CD4-positive, alpha-beta T cell treated with Interleukin-4 for 1 hour (primary cell): Measurements from ENCODE around the gene TRMT2A.
A peak's percentile ranks its signal among the peaks of the same experiment; 100 is the strongest.

Experiments used
- DNase-seq, 2 donors: peaks; one replicate each; pipeline ENCODE4 v3.0.0-alpha.2; 2020 to 2022

Gene TRMT2A

DNA sequence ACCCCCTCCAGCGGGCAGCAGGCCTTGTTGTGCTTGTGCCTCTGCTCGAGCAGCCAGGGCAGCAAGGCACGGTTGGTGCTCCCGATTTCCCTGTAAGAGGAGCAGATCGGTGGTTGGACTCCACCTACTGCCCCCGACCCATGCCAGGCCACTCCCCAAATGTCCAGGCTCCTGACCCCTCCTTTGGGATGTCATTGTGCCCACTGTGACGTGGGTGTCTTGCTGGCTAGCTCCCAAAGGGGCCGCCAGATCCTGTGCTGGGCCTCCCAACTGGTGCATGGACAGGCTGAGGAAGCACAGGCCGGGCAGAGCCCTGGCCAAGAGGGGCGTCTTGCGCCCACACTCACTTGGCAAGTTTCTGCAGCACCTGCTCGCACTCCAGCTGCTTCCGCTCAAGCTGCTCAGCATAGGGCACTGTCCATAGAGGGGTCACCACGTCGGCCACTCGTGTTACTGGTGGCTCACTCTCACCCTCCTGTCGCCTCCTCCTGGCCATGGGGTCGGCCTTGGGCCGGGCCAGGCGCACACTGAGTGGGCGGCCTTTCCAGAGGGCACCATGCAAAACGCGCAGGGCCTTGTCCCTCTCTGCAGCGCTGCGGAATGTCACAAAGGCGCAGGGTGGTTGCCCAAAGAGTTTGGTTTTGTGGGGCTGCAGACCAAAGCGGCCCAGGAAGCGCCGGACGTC is 1.2 kb downstream of the TRMT2A start, which contains the start of gene RANBP1:
Gene RANBP1, plus strand, starts transcription at position 414 of the 685 bp plus-strand sequence. Its CDS starts 81 bp downstream, at position 495.
- no peak for DNase-seq

- no peak for DNase-seq
Observed at GRCh38 chr22:20114506-20115475, 2.2 kb downstream of the TRMT2A start.

DNA sequence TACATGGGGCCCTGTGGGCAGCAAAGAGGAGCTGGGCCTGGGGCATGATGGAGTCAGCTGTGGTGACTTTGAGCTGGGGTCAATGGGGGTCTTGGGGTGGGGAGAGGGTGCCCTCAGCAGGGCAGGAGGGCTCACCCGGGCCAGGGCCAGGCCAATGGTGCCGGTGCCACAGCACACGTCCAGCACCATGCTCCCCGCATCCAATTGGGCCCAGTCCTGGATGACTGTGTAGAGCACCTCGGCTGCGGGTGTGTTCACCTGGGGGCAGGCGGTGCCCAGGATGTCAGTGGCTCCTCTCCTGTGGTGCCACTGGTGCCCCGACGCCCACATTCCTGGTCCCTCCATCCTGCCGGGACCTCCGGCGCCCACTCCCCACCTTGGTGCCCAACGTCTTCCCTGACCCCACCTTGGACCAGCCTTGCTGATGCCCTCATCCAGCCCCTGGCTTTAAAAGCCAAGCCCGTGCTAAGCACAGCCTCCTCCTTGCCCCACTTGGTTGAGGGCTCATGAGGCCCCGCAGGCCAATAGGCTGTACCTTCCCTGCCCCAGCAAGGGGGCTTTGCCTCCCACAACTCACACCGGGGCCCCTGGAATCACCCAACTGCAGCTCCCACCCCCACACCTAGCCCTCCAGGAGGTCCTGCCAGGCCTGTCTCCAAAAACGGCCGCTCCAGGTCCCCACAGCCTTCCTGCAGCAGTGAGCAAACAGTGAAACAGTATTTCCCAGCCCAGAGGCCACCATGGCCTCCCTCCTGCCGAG is 3.3 kb downstream of the TRMT2A start:
- DNase-seq: no peak

DNA sequence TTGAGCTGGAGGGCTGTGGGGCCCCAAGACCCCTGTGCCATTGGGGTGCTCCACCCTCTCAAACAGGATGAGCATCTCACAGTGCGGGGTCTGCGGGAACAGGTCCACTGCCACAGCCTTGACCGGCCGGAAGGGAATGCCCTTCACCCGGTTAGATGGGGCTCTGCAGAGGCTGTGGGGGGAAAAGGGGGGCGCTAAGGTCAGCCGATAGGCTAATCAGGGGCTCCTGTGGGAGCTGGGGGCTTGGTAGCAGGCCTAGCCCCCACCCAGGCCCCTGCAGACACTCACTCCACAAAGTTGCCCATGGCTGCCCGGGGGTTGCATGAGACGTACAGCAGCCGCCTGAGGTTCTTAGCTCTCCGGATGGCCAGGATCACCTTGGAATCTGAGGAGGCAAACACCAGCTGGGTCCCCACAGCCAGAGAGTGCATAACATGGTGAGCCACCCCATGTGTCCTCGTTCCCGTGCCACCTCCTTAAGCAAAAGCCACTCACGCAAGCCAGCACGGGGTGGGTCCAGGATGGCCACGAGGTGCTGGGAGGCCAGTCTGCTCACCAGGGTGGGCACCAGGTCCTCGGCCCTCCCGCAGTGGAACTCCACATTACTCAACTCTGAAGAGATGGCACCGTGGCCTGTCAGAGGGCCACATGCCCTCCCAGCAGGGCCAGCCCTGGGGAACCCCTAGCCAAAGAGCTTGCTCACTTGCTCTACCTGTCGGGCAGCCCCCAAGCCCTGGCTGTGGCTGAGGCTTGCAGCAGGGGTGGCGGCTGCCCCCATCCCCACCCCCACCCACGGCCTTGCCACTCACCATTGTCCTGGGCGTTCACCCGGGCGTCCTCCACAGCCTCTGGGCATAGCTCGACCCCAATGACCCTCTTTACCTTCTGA is 4.2 kb downstream of the TRMT2A start:
- DNase-seq: no peak

- DNase-seq: no peak
Observed at GRCh38 chr22:20111689-20112622, 5.1 kb downstream of the TRMT2A start.

DNA sequence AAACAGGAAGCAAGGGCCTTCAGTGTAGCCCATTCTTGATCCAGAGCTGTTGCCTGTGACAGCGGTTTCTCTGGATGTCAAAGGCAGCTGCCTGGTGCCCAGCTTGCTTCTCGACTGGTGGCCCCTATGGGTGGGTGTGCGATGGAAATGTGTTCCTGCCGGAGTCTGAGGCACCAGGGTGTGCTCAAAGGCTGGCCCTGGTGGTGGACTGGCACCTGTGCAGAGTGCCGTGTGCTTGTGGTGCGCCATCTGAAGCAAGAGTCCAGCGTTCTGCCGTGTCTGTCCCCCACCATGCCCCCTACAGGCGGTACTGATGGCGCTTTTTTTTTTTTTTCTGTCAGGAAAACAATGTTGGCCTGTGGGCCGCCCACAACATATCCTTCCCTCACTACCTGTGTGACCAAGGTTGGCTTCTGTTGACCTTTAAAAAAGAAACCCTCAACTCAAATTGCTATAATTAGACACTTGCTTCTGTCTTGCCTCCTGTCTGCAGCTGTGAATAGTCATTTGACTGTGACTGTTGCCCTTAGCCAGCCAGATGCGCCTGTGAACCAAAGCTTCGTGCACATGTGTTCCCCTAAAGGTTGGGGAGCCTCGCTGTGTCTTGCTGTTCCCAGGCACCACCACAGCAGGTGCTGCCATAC is 5.9 kb downstream of the TRMT2A start:
- DNase-seq: peak; percentile 22 to 39

DNA sequence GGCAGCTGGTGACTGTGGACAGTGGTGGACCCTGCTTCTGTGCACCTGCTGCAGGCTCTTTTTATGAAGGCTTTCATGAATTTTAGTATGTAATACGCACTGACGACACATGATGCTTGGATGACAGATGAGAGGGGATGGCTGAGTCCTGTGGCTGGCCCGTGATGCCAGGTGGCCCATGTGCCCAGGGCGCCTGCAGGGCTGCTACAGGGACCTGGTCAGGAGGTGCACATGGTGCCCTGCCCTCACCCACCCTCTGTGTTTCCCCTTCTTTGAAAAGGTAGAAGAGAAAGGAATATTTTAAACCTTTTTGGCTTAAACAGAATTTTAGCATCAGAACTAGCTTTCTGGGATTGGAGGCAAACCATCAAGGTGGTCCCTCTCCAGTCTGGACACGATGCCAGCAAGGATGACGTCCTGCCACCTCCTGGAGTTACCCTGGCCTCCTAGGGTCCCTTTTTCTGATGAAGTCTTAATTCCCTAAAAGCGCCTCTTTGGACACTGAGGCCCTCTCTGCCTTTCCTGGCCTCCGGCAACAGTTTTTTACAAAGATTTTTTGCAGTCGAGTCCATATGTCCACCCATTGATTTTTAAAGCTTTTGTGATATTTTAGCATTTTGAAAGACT is 6.6 kb downstream of the TRMT2A start:
- no peak for DNase-seq

GRCh38 chr22:20109411-20110358 is 7.3 kb downstream of the TRMT2A start:
- DNase-seq: no peak

GRCh38 chr22:20108757-20109230 is 8.2 kb downstream of the TRMT2A start:
- no peak for DNase-seq

GRCh38 chr22:20107951-20108756 is 8.9 kb downstream of the TRMT2A start:
- DNase-seq: no peak

DNA sequence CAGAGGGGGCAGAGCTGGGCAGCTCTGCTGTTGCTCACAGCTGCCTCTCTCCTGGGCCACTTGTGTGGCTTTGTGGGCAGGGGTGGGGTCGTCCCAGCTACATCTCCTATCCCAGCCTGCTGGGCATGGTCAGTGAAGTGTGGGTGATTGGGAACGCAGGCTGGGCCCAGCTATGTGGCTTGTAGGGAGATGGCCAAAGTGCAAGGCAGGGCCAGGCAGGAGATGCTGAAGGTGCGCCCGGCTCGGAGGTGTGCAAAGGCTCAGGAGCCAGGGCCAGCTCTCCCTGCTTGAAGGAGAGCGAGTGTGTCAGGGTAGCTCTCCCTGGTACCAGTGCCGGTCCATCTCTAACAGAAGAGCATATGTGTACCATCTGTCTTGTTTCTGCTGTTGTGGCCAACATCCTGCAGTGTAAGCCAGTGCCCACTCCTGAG is 9.5 kb downstream of the TRMT2A start:
- no peak for DNase-seq

- DNase-seq: no peak
Observed at GRCh38 chr22:20106849-20107237, 10.2 kb downstream of the TRMT2A start.

DNA sequence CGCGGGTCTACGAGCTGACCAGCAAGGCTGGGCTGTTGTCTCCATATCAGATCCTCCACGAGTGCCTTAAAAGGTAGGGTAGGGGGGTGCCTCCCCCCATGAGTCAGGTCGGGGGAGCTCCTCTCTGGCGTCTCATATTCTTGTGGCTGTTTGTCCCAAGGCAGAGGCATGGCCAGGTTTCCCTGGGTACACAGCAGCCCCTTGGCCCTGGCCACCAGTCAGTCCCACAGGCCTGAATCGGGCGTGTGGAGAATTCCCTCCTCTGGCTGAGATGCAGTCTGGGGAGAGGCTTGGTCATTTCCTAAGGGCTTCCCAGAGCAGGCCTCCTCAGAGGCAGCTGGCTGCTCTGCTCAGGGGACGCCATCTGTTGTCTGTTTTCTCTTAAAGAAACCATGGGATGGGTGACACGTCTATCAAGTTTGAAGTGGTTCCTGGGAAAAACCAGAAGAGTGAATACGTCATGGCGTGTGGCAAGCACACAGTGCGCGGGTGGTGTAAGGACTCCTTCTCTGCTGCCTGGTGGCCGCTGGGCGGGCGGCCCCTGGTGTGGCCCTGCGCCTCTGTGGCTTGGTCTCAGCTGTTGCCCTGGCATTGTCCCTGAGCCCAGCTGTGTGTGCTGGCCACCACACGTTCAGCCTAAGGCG is 10.7 kb downstream of the TRMT2A start:
- DNase-seq: no peak

DNA sequence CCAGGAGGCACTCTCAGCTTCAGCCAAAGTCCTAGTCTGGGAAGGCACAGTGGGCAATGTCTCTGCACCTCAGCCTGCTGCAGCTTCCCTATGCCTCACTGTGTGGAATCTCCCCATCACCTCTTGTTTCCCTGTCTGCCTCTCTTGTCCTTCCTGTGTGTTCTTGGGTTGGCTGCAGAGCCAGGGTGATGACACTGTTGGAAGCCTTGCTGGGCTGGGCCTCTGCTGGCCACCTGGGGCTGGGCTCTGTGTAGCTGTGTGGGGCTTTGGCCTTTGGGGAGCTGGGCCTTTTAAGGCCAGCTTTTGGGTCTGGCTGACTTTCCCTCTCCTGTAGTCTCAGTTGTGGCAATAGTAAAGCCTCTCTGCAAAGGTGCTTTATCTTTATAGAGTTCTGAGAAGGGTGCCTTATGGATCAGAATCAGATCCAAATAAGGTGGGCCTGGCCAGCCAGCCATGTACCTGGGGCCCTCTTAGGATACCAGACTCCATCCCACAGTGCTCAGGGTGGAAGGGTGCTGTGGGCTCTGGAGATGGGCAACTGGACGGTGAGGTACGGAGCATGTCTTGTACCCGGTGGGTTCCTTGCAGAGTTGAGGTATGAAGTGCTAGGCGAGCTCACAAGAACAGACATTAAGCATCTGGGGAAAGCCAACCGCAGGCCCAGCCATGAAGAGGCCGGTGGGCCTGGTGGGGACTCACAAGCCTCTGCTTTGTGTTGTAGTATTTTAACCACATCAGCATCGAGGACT is 11.4 kb downstream of the TRMT2A start:
- DNase-seq: no peak

DNA sequence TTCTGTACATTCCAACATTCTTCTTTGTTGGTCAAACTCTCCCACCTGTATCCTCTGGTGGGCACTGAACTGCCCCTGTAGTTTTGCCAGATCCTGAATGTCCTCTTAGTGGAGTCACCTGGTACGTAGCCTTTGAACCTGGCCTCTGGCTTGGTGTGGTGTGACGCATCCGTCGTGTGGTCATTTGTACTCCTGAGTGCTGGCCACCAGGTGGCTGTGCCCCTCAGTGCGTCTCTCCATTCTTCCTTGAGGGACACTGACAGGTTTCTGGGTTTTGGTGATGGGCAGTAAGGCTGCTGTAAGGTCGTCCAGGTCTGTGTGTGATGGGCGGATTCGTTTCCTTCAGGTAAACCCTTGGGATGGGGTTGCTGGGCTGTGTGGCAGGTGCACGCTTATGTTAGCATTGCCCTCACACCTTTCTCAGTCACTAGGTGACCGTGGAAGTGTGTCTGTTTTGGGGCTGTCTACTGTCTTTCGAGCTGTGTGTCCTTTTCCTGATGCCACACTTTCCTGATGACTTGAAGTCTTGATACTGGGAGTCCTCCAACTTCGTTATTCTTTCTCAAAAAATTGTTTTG is 14.7 kb downstream of the TRMT2A start:
- no peak for DNase-seq

- no peak for DNase-seq
Observed at GRCh38 chr22:20101638-20102037, 15.4 kb downstream of the TRMT2A start.
